Brain microvascular endothelial cell (primary cell): Measurements from ENCODE around the gene TTC16.

Experiments
- DNase-seq: peaks from one replicate; pipeline ENCODE4 v3.0.0-alpha.2; 2020
- H3K27ac ChIP-seq: fragments of 250-450 bp; sonication (Bioruptor Pico); 2 replicates; pipeline ENCODE4 v1.5.1; 2020; ENCODE audit warnings: mild to moderate bottlenecking, moderate library complexity
- H3K27me3 ChIP-seq: fragments of 250-450 bp; sonication (Bioruptor Pico); replicated peaks from 2 replicates; pipeline ENCODE4 v1.5.1; 2020; ENCODE audit warnings: mild to moderate bottlenecking
- H3K36me3 ChIP-seq: fragments of 250-450 bp; sonication (Bioruptor Pico); replicated peaks from 2 replicates; pipeline ENCODE4 v1.5.1; 2020; ENCODE audit warnings: mild to moderate bottlenecking
- H3K4me3 ChIP-seq: 2 replicates; pipeline ENCODE4 v1.5.1; 2011; ENCODE audit warnings: low read depth, mild to moderate bottlenecking, control low read depth, low read length, moderate library complexity
- CTCF ChIP-seq: IDR thresholded peaks from 2 replicates; pipeline ENCODE4 v1.5.1; 2011; ENCODE audit warnings: low read depth, mild to moderate bottlenecking, moderate library complexity, low read length, control low read depth, inconsistent platforms; ENCODE audit errors: missing control alignments
- in situ Hi-C: cut with HindIII; loops from 2 replicates; pipeline ENCODE4 v1.10.0; 2017; ENCODE audit warnings: low sequenced_read_pairs, low pct_ligation_motif_present

Gene TTC16

GRCh38 chr9:127717766-127718165 is 1.9 kb downstream of the TTC16 start:
- in situ Hi-C loops: no loop called here
- no peak overlapping the region for H3K27ac ChIP-seq
- H3K4me3 ChIP-seq: no peak overlapping the region
- H3K36me3 ChIP-seq: no peaks in the 10 kb centered on the region
- TF ChIP-seq CTCF: no peak
- DNase-seq: no peak
- no peaks in the 10 kb centered on the region for H3K27me3 ChIP-seq

GRCh38 chr9:127720031-127720864 is 4.4 kb downstream of the TTC16 start:
- DNase-seq: no peak
- no peak overlapping the region for H3K27ac ChIP-seq

GRCh38 chr9:127720865-127721227 is 5.0 kb downstream of the TTC16 start:
- no peak for TF ChIP-seq CTCF
- DNase-seq: no peak
- in situ Hi-C loops: no loop called here
- Histone ChIP-seq H3K36me3 (no peaks in the 10 kb centered on the region), H3K27ac (no peak overlapping the region), H3K4me3 (no peak overlapping the region), H3K27me3 (no peaks in the 10 kb centered on the region)

More at GRCh38 chr9:127720031-127720864, 4.4 kb downstream of the TTC16 start:
- H3K4me3 ChIP-seq: no peak overlapping the region
- H3K36me3 ChIP-seq: no peaks in the 10 kb centered on the region
- in situ Hi-C loops: no loop called here
- no peaks in the 10 kb centered on the region for H3K27me3 ChIP-seq
- TF ChIP-seq CTCF: no peak

GRCh38 chr9:127721391-127721821 is 5.5 kb downstream of the TTC16 start:
- Histone ChIP-seq H3K4me3 (no peak overlapping the region), H3K27ac (no peak overlapping the region), H3K36me3 (no peaks in the 10 kb centered on the region), H3K27me3 (no peaks in the 10 kb centered on the region)
- TF ChIP-seq CTCF: no peak
- in situ Hi-C loops: no loop called here
- no peak for DNase-seq

- no peak for TF ChIP-seq CTCF
- Histone ChIP-seq H3K27ac (no peak overlapping the region), H3K4me3 (no peak overlapping the region), H3K27me3 (no peaks in the 10 kb centered on the region), H3K36me3 (no peaks in the 10 kb centered on the region)
- in situ Hi-C loops: no loop called here
- no peak for DNase-seq
Observed at GRCh38 chr9:127722055-127722745, 6.3 kb downstream of the TTC16 start.

GRCh38 chr9:127723013-127723412 is 7.1 kb downstream of the TTC16 start:
- no peak overlapping the region for H3K4me3 ChIP-seq
- no peaks in the 10 kb centered on the region for H3K27me3 ChIP-seq
- no peak overlapping the region for H3K27ac ChIP-seq
- DNase-seq: no peak
- in situ Hi-C loops: no loop called here
- TF ChIP-seq CTCF: no peak
- no peaks in the 10 kb centered on the region for H3K36me3 ChIP-seq
